ENCODE results near the gene FAM53A. TPM values are rescaled to one million over a fixed set of nuclear protein-coding genes. Genes with fewer than 3 reads are reported as not detected.
A peak's percentile ranks its signal among the peaks of the same experiment; 100 is the strongest.

The FAM53A gene
- total RNA-seq, 2 donors from 2014 or later = 1.4 to 4.0 TPM

GRCh38 chr4:1631136-1631535, 53.0 kb downstream of the FAM53A start:
- DNase-seq (no peak), ATAC-seq (replicated peaks in 1 of 2) (no peak)
- no peaks in the 10 kb centered on the region for H3K9me3 Mint-ChIP-seq
- no peak overlapping the region for H3K4me3 Mint-ChIP-seq
- H3K27me3 Mint-ChIP-seq (ENCODE audit: low read depth) = no peaks in the 10 kb centered on the region
- no peak overlapping the region for H3K27ac Mint-ChIP-seq
- H3K36me3 Mint-ChIP-seq (ENCODE audit: insufficient read depth in 2 of 2) = no peaks in the 10 kb centered on the region
- no peaks in the 10 kb centered on the region for H3K4me1 Mint-ChIP-seq (ENCODE audit: low read depth)

DNA sequence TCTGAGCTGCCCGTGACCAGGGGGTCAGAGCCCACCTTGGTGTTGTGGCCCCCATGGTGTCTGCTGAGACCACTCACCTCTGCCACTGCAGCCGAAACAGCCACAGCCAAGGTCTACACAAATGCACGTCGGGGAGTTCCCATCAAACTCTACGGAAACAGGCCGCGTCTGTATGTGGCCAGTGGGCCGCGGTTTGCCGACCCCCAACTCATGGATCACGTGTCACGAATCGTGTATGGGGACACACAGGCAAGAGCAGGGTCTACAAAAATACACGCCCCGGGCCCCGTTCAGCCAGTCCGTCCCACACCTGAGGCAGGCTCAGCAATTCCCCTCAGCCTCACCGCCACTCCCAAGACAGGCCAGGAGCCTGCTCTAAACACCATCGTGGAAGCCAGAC, 53.8 kb downstream of the FAM53A start:
- no peak overlapping the region for H3K27ac Mint-ChIP-seq
- H3K9me3 Mint-ChIP-seq = no peaks in the 10 kb centered on the region
- no peaks in the 10 kb centered on the region for H3K4me1 Mint-ChIP-seq (ENCODE audit: low read depth)
- H3K27me3 Mint-ChIP-seq (ENCODE audit: low read depth) = no peaks in the 10 kb centered on the region
- no peaks in the 10 kb centered on the region for H3K36me3 Mint-ChIP-seq (ENCODE audit: insufficient read depth in 2 of 2)
- ATAC-seq (replicated peaks in 1 of 2) (no peak), DNase-seq (no peak)
- H3K4me3 Mint-ChIP-seq = no peak overlapping the region

DNA sequence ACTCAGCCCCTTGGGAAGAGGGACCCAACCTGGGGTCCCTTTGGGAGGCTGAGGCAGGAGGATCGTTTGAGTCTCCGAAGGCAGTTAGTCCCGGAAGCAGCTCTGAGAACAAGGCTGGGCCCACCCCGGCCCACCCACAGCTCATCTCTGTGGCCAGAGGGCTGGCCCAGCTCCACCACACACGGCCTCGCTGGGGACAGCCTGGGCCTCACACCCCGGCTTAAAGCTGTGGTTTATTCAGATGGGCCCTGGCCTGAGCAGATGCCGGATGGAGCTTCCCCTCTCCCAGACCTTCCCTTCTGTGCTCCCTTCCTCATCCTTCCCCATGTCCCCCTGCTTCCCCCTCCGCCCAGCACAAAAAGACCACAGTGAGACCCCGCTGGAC, 54.4 kb downstream of the FAM53A start:
- Mint-ChIP-seq H3K27me3 (ENCODE audit: low read depth) (no peaks in the 10 kb centered on the region), H3K9me3 (no peaks in the 10 kb centered on the region), H3K4me1 (ENCODE audit: low read depth) (no peaks in the 10 kb centered on the region), H3K4me3 (no peak overlapping the region), H3K36me3 (ENCODE audit: insufficient read depth in 2 of 2) (no peaks in the 10 kb centered on the region), H3K27ac (no peak overlapping the region)
- DNase-seq = no peak
- ATAC-seq (replicated peaks in 1 of 2) = no peak

DNA sequence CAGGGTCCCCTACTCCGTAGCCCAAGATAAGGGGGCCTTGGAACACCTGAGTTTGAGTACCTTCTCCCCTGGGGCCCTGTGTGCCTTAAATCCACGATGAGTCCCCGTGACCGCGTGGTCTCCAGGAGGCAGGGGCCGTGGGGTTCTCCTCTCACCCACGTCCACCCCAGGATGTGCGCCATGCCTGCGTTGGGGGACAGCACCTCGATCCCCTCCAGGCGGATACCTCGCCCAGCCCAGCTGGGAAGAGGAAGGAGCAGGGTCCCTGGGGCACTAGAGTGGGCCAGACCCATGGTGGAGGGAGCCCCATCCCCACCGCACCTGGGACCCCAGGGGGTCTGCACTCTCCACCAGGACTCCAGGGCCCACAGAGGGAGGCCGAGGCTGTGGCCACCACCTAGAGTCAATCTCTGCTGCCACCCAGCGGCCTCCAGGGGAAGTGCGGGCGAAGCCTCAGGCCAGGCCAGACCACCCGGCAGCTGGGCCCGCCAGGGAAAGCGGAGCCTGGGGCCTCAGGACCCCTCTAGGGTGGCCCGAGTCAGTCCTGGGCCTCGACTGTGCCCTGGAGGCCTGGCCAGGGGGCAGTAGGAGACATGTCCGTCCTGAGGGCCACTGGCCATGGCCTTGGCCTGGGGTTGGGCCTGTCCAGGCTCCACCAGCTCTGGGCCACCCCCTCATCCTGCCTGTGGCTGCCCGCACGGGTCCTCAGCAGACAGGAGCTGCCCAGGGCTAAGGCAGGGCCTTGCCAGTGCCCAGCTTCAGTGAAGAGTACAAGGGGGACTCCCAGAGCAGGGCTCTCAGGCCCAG, 55.0 kb downstream of the FAM53A start:
- Mint-ChIP-seq H3K27me3 (ENCODE audit: low read depth) (no peaks in the 10 kb centered on the region), H3K36me3 (ENCODE audit: insufficient read depth in 2 of 2) (no peaks in the 10 kb centered on the region), H3K9me3 (no peaks in the 10 kb centered on the region), H3K27ac (no peak overlapping the region), H3K4me3 (no peak overlapping the region), H3K4me1 (ENCODE audit: low read depth) (no peaks in the 10 kb centered on the region)
- peak; percentile 79 to 83 for ATAC-seq (replicated peaks in 1 of 2)
- DNase-seq = peak; percentile 70 to 77

DNA sequence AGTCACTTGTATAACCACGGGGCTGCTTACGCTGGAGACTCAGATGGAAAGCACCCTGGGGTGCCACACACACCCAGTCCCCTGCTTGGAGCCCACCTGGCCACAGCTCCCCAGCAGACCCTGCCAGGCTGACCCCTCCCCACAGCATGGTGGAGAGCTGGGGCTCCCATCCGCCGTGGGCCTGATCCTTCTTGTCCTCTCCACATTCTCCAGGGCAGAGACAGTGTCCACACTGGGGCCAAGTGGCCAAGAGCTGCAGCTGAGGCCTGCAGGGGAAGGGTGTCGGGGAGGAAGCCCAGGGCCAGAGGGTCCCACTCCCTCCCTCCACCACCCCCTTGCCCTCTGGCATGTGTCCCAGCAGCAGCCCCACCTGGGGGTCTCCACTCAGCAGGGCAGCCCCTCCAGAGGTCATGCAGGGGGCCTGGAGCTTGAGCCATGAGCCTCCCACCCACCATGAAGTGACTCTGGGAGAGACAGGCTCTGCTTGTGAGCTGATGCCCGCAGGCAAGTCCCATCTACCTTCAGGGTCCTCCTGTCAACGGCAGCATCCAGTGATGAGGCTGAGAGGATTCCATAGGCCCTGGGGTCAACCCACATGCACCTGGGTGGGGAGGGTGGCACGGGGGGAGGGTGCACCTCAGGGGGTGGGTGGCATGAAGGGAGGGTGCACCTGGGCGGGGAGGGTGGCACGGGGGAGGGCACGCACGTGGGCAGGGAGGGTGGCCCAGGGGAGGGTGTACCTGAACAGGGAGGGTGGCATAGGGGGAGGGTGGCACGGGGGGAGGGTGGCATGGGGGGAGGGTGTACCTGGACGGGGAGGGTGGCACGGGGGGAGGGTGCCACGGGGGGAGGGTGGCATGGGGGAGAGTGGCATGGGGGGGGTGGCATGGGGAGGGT, 56.4 kb downstream of the FAM53A start:
- Mint-ChIP-seq H3K36me3 (ENCODE audit: insufficient read depth in 2 of 2) (no peaks in the 10 kb centered on the region), H3K27ac (no peak overlapping the region), H3K4me1 (ENCODE audit: low read depth) (no peaks in the 10 kb centered on the region), H3K4me3 (no peak overlapping the region), H3K9me3 (no peaks in the 10 kb centered on the region), H3K27me3 (ENCODE audit: low read depth) (no peaks in the 10 kb centered on the region)
- ATAC-seq (replicated peaks in 1 of 2) = no peak
- DNase-seq = no peak

GRCh38 chr4:1626941-1627340, 57.2 kb downstream of the FAM53A start:
- Mint-ChIP-seq H3K27me3 (ENCODE audit: low read depth) (no peaks in the 10 kb centered on the region), H3K4me3 (no peak overlapping the region), H3K4me1 (ENCODE audit: low read depth) (no peaks in the 10 kb centered on the region), H3K9me3 (no peaks in the 10 kb centered on the region), H3K27ac (no peak overlapping the region), H3K36me3 (ENCODE audit: insufficient read depth in 2 of 2) (no peaks in the 10 kb centered on the region)
- ATAC-seq (replicated peaks in 1 of 2) (no peak), DNase-seq (no peak)

DNA sequence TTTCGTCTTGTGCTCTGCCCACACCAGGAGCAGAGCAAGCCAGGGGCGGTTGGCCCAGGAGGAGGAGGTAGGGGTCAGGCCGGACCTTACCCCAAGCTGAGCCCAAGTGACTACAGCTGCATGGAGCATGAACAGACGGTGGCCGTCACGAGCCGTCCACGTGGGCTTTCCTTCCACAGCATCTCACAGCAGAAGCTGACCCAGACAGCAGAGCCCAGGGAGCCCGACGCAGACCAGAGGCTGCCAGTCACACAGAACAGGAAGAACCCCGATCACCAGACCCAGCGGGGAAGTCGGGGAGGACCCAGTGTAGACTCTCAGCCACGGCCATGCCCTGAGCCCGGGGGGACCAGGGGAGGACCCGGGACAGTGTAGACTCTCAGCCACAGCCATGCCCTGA, 58.0 kb downstream of the FAM53A start:
- Mint-ChIP-seq H3K27ac (no peak overlapping the region), H3K4me1 (ENCODE audit: low read depth) (no peaks in the 10 kb centered on the region), H3K4me3 (no peak overlapping the region), H3K36me3 (ENCODE audit: insufficient read depth in 2 of 2) (no peaks in the 10 kb centered on the region), H3K9me3 (no peaks in the 10 kb centered on the region), H3K27me3 (ENCODE audit: low read depth) (no peaks in the 10 kb centered on the region)
- no peak for DNase-seq
- no peak for ATAC-seq (replicated peaks in 1 of 2)

- Mint-ChIP-seq H3K4me3 (no peak overlapping the region), H3K36me3 (ENCODE audit: insufficient read depth in 2 of 2) (no peaks in the 10 kb centered on the region), H3K4me1 (ENCODE audit: low read depth) (no peaks in the 10 kb centered on the region), H3K27me3 (ENCODE audit: low read depth) (no peaks in the 10 kb centered on the region), H3K27ac (no peak overlapping the region), H3K9me3 (no peaks in the 10 kb centered on the region)
- ATAC-seq (replicated peaks in 1 of 2) = no peak
- no peak for DNase-seq
Observed at GRCh38 chr4:1625600-1626138, 58.4 kb downstream of the FAM53A start.

DNA sequence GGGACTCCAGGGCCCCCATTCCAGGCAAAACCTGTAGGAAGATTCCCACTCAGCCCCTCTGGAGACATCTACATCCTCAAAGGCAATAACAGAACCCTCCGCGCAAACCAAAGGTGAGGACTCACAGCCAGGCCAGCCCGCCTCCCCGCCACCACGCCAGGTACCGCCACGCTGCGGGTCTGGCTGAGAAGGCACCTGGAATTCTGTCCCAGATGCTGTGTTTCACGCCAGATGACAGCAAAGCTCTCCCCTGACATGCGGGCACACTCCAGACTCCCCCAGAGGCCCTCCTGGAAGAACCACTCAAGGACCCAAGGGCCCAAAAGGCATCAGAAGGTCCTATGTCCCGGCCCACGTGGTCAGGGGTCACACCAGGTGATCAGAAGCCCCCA, 59.6 kb downstream of the FAM53A start:
- H3K27me3 Mint-ChIP-seq (ENCODE audit: low read depth) = no peaks in the 10 kb centered on the region
- H3K4me3 Mint-ChIP-seq = no peak overlapping the region
- H3K36me3 Mint-ChIP-seq (ENCODE audit: insufficient read depth in 2 of 2) = no peaks in the 10 kb centered on the region
- H3K27ac Mint-ChIP-seq = no peak overlapping the region
- ATAC-seq (replicated peaks in 1 of 2) (no peak), DNase-seq (no peak)
- H3K4me1 Mint-ChIP-seq (ENCODE audit: low read depth) = no peaks in the 10 kb centered on the region
- H3K9me3 Mint-ChIP-seq = no peaks in the 10 kb centered on the region

DNA sequence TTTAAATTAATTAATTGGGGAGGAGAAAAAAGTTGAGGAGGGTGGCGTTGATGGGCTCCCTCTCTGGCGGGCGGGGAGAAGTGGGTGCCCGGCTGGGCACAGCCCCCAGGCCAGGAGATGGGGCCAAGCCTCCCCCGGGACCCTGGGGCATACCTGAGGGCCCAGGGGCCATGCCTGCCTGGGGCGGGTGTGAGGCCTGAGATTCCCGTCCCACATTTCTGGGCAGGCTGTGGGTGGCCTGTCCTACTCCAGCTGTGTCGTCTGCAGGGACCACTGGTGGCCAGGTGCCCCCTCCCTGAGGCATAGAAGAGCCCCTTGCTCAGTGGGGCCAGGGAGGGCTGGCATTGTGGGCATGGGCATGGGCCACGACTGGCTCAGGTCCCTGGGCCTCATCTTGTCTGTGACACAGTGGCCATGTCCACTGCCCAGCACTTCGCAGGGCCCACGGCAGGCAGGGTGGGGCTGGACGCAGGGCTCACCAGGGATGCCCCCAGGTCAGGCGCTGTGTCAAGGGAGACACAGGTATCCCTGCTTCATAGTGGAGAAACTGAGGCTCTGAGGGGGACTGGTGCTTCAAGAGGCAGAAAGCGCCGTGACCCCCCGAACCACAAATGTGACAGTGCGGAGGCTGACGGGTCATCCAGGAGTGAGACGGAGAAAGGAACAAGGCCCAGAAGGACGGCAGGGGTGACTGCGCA, 60.1 kb downstream of the FAM53A start:
- Mint-ChIP-seq H3K4me1 (ENCODE audit: low read depth) (no peaks in the 10 kb centered on the region), H3K9me3 (no peaks in the 10 kb centered on the region), H3K27me3 (ENCODE audit: low read depth) (no peaks in the 10 kb centered on the region), H3K36me3 (ENCODE audit: insufficient read depth in 2 of 2) (no peaks in the 10 kb centered on the region), H3K4me3 (no peak overlapping the region), H3K27ac (no peak overlapping the region)
- DNase-seq = no peak
- ATAC-seq (replicated peaks in 1 of 2) = no peak

DNA sequence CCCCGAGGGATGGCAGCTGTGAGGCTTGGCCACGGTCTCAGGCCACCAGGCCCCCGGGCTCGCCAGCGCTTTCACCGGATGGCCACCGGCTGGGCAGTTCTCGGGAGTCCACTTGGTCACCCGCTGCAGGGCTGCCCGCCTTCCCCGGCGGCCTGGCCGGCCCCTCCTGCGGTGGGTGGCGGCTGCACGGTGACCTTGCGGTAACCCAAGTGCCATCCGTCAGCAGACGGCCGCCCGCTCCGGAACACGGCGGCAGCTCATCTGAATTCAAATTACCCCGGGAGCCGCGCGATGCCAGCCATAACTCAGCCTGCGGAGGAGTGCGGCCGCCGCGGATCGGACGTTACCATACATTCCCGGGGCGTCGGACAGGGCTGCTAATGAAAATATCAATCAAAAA, 60.7 kb downstream of the FAM53A start:
- no peak for ATAC-seq (replicated peaks in 1 of 2)
- no peak for DNase-seq
- no peak overlapping the region for H3K4me3 Mint-ChIP-seq
- no peaks in the 10 kb centered on the region for H3K4me1 Mint-ChIP-seq (ENCODE audit: low read depth)
- H3K27me3 Mint-ChIP-seq (ENCODE audit: low read depth) = no peaks in the 10 kb centered on the region
- no peaks in the 10 kb centered on the region for H3K36me3 Mint-ChIP-seq (ENCODE audit: insufficient read depth in 2 of 2)
- H3K9me3 Mint-ChIP-seq = no peaks in the 10 kb centered on the region
- H3K27ac Mint-ChIP-seq = no peak overlapping the region

GRCh38 chr4:1622956-1623355, 61.2 kb downstream of the FAM53A start:
- Mint-ChIP-seq H3K4me1 (ENCODE audit: low read depth) (no peaks in the 10 kb centered on the region), H3K9me3 (no peaks in the 10 kb centered on the region), H3K36me3 (ENCODE audit: insufficient read depth in 2 of 2) (no peaks in the 10 kb centered on the region), H3K27me3 (ENCODE audit: low read depth) (no peaks in the 10 kb centered on the region), H3K27ac (no peak overlapping the region), H3K4me3 (no peak overlapping the region)
- no peak for ATAC-seq (replicated peaks in 1 of 2)
- no peak for DNase-seq

- H3K27me3 Mint-ChIP-seq (ENCODE audit: low read depth) = no peaks in the 10 kb centered on the region
- no peak for DNase-seq
- no peaks in the 10 kb centered on the region for H3K9me3 Mint-ChIP-seq
- ATAC-seq (replicated peaks in 1 of 2) = no peak
- H3K4me3 Mint-ChIP-seq = no peak overlapping the region
- H3K36me3 Mint-ChIP-seq (ENCODE audit: insufficient read depth in 2 of 2) = no peaks in the 10 kb centered on the region
- no peaks in the 10 kb centered on the region for H3K4me1 Mint-ChIP-seq (ENCODE audit: low read depth)
- no peak overlapping the region for H3K27ac Mint-ChIP-seq
Observed at GRCh38 chr4:1622238-1622637, 61.9 kb downstream of the FAM53A start.
